ENCODE results near the gene AIDA. TPM values are rescaled to one million over a fixed set of nuclear protein-coding genes. Genes with fewer than 3 reads are reported as not detected.

Gene AIDA
- total and polyA plus RNA-seq, 2 experiments from 2014 or later = 51.1 to 103 TPM

DNA sequence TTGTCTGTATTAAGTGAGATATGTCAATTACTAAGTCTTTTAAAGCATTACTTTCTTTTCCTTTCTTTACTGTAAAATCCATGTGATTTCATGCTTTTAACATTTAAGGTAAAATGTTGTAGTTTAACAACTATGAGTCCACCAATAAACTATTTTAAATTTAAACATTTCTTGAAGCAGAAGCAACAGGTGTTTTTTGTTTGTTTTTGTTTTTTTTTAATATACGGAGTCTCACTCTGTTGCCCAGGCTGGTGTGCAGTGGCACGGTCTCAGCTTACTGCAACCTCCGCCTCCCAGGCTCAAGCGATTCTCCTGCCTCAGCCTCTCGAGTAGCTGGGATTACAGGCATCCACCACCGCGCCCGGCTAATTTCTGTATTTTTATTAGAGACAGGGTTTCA is 15.6 kb downstream of the AIDA start:
- Histone ChIP-seq H4K20me1 (replicated peaks; ENCODE audit: insufficient read depth) (no peaks in the 10 kb centered on the region; the same call in none of the 2 replicates), H3K27me3 (ENCODE audit: insufficient read depth) (no peaks in the 10 kb centered on the region), H3K27ac (ENCODE audit: low read depth) (no peak overlapping the region), H3K4me1 (ENCODE audit: insufficient read depth) (no peaks in the 10 kb centered on the region), H3K36me3 (ENCODE audit: insufficient read depth) (no peaks in the 10 kb centered on the region), H3K9me2 (ENCODE audit: insufficient read depth) (no peaks in the 10 kb centered on the region), H3K4me2 (no peak overlapping the region), H3F3A (replicated peaks; ENCODE audit: low read depth) (no peaks in the 10 kb centered on the region), H2AFZ (no peak overlapping the region), H3K4me3 (no peak overlapping the region), H3K79me2 (replicated peaks; ENCODE audit: insufficient read depth) (peaks cover 27% of the 10 kb centered on the region)
- Mint-ChIP-seq H3K27me3 (ENCODE audit: insufficient read depth, low read depth, poor library complexity) (no peaks in the 10 kb centered on the region), H3K4me3 (no peak overlapping the region), H3K4me1 (no peaks in the 10 kb centered on the region), H3K27ac (no peak overlapping the region), H3K9me3 (peaks cover 3% of the 10 kb centered on the region; the same call in 1 of the 3 replicates), H3K36me3 (ENCODE audit: low read depth) (peaks cover 29% of the 10 kb centered on the region)
- TF ChIP-seq POLR2AphosphoS5 (IDR thresholded peaks at IDR 0.05; ENCODE audit: low read depth) (no peak), CREB1 (CRISPR knock-in tag; IDR thresholded peaks at IDR 0.05; ENCODE audit: low read depth) (no peak), NANOG (IDR thresholded peaks at IDR 0.05; ENCODE audit: borderline replicate concordance) (no peak), EZH2 (IDR thresholded peaks at IDR 0.05; ENCODE audit: low read depth, unreplicated experiment) (no peak), EZH2phosphoT487 (IDR thresholded peaks at IDR 0.05; ENCODE audit: unreplicated experiment) (no peak), ZNF114 (CRISPR knock-in tag; IDR thresholded peaks at IDR 0.05) (no peak), JUNB (IDR thresholded peaks at IDR 0.05; ENCODE audit: unreplicated experiment) (no peak), ZNF331 (CRISPR knock-in tag; IDR thresholded peaks at IDR 0.05; ENCODE audit: low read depth) (no peak), STAT1 (IDR thresholded peaks at IDR 0.05; ENCODE audit: unreplicated experiment) (no peak)
- TF ChIP-seq, protein P1, sequence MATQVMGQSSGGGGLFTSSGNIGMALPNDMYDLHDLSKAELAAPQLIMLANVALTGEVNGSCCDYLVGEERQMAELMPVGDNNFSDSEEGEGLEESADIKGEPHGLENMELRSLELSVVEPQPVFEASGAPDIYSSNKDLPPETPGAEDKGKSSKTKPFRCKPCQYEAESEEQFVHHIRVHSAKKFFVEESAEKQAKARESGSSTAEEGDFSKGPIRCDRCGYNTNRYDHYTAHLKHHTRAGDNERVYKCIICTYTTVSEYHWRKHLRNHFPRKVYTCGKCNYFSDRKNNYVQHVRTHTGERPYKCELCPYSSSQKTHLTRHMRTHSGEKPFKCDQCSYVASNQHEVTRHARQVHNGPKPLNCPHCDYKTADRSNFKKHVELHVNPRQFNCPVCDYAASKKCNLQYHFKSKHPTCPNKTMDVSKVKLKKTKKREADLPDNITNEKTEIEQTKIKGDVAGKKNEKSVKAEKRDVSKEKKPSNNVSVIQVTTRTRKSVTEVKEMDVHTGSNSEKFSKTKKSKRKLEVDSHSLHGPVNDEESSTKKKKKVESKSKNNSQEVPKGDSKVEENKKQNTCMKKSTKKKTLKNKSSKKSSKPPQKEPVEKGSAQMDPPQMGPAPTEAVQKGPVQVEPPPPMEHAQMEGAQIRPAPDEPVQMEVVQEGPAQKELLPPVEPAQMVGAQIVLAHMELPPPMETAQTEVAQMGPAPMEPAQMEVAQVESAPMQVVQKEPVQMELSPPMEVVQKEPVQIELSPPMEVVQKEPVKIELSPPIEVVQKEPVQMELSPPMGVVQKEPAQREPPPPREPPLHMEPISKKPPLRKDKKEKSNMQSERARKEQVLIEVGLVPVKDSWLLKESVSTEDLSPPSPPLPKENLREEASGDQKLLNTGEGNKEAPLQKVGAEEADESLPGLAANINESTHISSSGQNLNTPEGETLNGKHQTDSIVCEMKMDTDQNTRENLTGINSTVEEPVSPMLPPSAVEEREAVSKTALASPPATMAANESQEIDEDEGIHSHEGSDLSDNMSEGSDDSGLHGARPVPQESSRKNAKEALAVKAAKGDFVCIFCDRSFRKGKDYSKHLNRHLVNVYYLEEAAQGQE (IDR thresholded peaks at IDR 0.05; ENCODE audit: unreplicated experiment) = no peak
- TF ChIP-seq, protein P2, sequence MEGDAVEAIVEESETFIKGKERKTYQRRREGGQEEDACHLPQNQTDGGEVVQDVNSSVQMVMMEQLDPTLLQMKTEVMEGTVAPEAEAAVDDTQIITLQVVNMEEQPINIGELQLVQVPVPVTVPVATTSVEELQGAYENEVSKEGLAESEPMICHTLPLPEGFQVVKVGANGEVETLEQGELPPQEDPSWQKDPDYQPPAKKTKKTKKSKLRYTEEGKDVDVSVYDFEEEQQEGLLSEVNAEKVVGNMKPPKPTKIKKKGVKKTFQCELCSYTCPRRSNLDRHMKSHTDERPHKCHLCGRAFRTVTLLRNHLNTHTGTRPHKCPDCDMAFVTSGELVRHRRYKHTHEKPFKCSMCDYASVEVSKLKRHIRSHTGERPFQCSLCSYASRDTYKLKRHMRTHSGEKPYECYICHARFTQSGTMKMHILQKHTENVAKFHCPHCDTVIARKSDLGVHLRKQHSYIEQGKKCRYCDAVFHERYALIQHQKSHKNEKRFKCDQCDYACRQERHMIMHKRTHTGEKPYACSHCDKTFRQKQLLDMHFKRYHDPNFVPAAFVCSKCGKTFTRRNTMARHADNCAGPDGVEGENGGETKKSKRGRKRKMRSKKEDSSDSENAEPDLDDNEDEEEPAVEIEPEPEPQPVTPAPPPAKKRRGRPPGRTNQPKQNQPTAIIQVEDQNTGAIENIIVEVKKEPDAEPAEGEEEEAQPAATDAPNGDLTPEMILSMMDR (conservative IDR thresholded peaks at IDR 0.05; ENCODE audit: low read depth in 2 of 2) = no peak
- TF ChIP-seq, protein P3, sequence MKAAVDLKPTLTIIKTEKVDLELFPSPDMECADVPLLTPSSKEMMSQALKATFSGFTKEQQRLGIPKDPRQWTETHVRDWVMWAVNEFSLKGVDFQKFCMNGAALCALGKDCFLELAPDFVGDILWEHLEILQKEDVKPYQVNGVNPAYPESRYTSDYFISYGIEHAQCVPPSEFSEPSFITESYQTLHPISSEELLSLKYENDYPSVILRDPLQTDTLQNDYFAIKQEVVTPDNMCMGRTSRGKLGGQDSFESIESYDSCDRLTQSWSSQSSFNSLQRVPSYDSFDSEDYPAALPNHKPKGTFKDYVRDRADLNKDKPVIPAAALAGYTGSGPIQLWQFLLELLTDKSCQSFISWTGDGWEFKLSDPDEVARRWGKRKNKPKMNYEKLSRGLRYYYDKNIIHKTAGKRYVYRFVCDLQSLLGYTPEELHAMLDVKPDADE (IDR thresholded peaks at IDR 0.05) = no peak
- TF ChIP-seq, protein P4, sequence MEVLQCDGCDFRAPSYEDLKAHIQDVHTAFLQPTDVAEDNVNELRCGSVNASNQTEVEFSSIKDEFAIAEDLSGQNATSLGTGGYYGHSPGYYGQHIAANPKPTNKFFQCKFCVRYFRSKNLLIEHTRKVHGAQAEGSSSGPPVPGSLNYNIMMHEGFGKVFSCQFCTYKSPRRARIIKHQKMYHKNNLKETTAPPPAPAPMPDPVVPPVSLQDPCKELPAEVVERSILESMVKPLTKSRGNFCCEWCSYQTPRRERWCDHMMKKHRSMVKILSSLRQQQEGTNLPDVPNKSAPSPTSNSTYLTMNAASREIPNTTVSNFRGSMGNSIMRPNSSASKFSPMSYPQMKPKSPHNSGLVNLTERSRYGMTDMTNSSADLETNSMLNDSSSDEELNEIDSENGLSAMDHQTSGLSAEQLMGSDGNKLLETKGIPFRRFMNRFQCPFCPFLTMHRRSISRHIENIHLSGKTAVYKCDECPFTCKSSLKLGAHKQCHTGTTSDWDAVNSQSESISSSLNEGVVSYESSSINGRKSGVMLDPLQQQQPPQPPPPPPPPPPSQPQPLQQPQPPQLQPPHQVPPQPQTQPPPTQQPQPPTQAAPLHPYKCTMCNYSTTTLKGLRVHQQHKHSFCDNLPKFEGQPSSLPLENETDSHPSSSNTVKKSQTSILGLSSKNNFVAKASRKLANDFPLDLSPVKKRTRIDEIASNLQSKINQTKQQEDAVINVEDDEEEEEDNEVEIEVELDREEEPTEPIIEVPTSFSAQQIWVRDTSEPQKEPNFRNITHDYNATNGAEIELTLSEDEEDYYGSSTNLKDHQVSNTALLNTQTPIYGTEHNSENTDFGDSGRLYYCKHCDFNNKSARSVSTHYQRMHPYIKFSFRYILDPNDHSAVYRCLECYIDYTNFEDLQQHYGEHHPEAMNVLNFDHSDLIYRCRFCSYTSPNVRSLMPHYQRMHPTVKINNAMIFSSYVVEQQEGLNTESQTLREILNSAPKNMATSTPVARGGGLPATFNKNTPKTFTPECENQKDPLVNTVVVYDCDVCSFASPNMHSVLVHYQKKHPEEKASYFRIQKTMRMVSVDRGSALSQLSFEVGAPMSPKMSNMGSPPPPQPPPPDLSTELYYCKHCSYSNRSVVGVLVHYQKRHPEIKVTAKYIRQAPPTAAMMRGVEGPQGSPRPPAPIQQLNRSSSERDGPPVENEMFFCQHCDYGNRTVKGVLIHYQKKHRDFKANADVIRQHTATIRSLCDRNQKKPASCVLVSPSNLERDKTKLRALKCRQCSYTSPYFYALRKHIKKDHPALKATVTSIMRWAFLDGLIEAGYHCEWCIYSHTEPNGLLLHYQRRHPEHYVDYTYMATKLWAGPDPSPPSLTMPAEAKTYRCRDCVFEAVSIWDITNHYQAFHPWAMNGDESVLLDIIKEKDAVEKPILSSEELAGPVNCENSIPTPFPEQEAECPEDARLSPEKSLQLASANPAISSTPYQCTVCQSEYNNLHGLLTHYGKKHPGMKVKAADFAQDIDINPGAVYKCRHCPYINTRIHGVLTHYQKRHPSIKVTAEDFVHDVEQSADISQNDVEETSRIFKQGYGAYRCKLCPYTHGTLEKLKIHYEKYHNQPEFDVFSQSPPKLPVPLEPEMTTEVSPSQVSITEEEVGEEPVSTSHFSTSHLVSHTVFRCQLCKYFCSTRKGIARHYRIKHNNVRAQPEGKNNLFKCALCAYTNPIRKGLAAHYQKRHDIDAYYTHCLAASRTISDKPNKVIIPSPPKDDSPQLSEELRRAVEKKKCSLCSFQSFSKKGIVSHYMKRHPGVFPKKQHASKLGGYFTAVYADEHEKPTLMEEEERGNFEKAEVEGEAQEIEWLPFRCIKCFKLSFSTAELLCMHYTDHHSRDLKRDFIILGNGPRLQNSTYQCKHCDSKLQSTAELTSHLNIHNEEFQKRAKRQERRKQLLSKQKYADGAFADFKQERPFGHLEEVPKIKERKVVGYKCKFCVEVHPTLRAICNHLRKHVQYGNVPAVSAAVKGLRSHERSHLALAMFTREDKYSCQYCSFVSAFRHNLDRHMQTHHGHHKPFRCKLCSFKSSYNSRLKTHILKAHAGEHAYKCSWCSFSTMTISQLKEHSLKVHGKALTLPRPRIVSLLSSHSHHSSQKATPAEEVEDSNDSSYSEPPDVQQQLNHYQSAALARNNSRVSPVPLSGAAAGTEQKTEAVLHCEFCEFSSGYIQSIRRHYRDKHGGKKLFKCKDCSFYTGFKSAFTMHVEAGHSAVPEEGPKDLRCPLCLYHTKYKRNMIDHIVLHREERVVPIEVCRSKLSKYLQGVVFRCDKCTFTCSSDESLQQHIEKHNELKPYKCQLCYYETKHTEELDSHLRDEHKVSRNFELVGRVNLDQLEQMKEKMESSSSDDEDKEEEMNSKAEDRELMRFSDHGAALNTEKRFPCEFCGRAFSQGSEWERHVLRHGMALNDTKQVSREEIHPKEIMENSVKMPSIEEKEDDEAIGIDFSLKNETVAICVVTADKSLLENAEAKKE (CRISPR knock-in tag; IDR thresholded peaks at IDR 0.05) = no peak
- ATAC-seq = no peak
- no peak for DNase-seq (ENCODE audit: low spot score)

All from GM23338 (cell line).